ENCODE data around the gene CCP110.

CCP110 gene

GRCh38 chr16:19549673-19550072 is 25.9 kb downstream of the CCP110 start:
- no peak for DNase-seq (ENCODE audit: low spot score)

GRCh38 chr16:19555186-19555937 is 31.6 kb downstream of the CCP110 start, which contains the start of gene VPS35L:
Gene VPS35L, plus strand, starts transcription at chr16:19555703. Its CDS starts 27 bp downstream, at chr16:19555730.
- DNase-seq (ENCODE audit: low spot score) = peak; percentile 96

GRCh38 chr16:19555938-19556771 is 32.4 kb downstream of the CCP110 start:
- DNase-seq (ENCODE audit: low spot score) = peak; percentile 61

- peak; percentile 70 for DNase-seq (ENCODE audit: low spot score)
These were observed 35.6 kb downstream of the CCP110 start for GRCh38 chr16:19559242-19559910.

GRCh38 chr16:19560078-19560477 is 36.3 kb downstream of the CCP110 start:
- no peak for DNase-seq (ENCODE audit: low spot score)

- no peak for DNase-seq (ENCODE audit: low spot score)
These were observed 39.6 kb downstream of the CCP110 start for GRCh38 chr16:19563377-19563776.

GRCh38 chr16:19566362-19566761 is 42.6 kb downstream of the CCP110 start:
- no peak for DNase-seq (ENCODE audit: low spot score)

- DNase-seq (ENCODE audit: low spot score) = no peak
These were observed 43.8 kb downstream of the CCP110 start for GRCh38 chr16:19567560-19567959.

- no peak for DNase-seq (ENCODE audit: low spot score)
These were observed 50.3 kb downstream of the CCP110 start for GRCh38 chr16:19573997-19574396.

GRCh38 chr16:19574615-19575014 is 50.9 kb downstream of the CCP110 start:
- DNase-seq (ENCODE audit: low spot score) = no peak

GRCh38 chr16:19578378-19578971 is 54.7 kb downstream of the CCP110 start:
- no peak for DNase-seq (ENCODE audit: low spot score)

GRCh38 chr16:19582050-19582831 is 58.5 kb downstream of the CCP110 start:
- DNase-seq (ENCODE audit: low spot score) = no peak

GRCh38 chr16:19583665-19584300 is 60.0 kb downstream of the CCP110 start:
- DNase-seq (ENCODE audit: low spot score) = peak; percentile 75

- DNase-seq (ENCODE audit: low spot score) = no peak
These were observed 64.9 kb downstream of the CCP110 start for GRCh38 chr16:19588661-19589060.

GRCh38 chr16:19589106-19589505 is 65.4 kb downstream of the CCP110 start:
- no peak for DNase-seq (ENCODE audit: low spot score)

GRCh38 chr16:19589771-19590302 is 66.1 kb downstream of the CCP110 start:
- no peak for DNase-seq (ENCODE audit: low spot score)

GRCh38 chr16:19595043-19595767 is 71.5 kb downstream of the CCP110 start:
- DNase-seq (ENCODE audit: low spot score) = no peak

- no peak for DNase-seq (ENCODE audit: low spot score)
These were observed 75.2 kb downstream of the CCP110 start for GRCh38 chr16:19598805-19599510.
